ENCODE measurements around the gene TM7SF3.

The TM7SF3 gene

DNA sequence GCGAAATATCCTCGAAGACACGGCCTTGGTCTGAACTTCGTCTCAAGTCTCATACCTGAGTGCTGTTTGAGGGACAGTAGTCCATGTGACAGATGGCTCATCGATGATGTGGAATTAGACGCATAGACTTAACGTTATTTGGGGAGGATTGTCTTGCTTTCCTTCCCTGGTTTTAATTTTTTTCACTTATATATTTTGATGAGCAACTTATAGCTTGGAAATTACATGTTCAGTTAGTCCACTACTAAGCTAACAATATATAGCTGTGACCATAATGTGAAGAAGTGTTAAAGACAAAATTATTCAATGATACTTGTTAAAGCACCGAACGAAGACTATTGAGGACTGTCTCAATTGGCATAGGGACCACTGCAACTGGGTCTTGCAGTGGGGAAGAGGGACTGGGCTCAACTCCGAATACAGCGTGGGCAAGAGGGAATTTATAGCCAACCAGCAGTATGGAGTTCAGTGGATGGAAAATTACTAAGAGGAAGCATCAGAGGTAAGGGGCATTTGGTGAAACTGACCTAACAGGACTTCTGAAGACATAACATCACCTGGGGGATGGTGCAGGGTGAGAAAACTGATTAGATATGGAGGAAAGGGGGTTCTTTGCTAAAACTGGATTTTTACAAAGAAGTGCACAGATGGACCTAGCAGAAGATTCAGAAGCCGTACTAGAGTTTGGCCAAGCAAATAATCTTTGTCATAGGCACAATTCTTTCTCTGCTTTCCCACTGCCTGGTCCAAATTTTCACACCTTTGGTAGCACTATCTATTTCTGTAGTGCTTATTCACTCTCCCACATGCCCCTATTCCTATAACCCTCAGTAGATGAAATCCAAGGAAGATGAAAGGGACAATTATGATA lies 910 bp upstream of the TM7SF3 start:
- no peaks in the 10 kb centered on the region for H3K4me1 ChIP-seq (ENCODE audit: control insufficient read depth, insufficient read depth, low read length)
- no peak overlapping the region; the same call in 1 of the 2 replicates for H3K4me3 ChIP-seq (ENCODE audit: low read length)
- H3K27ac ChIP-seq (ENCODE audit: low read length): no peak overlapping the region
- DNase-seq (ENCODE audit: low read depth, low spot score): no peak
- H3K27me3 ChIP-seq (ENCODE audit: control insufficient read depth, insufficient read depth, low read length): no peaks in the 10 kb centered on the region
- no CpG with 5 or more reads among the region's 12 CpGs for WGBS (ENCODE audit: insufficient coverage, insufficient read length)
- H3K9me3 ChIP-seq (ENCODE audit: control insufficient read depth, insufficient read depth, low read length): no peaks in the 10 kb centered on the region
- no peaks in the 10 kb centered on the region for H3K36me3 ChIP-seq (ENCODE audit: control insufficient read depth, insufficient read depth, low read length)

DNA sequence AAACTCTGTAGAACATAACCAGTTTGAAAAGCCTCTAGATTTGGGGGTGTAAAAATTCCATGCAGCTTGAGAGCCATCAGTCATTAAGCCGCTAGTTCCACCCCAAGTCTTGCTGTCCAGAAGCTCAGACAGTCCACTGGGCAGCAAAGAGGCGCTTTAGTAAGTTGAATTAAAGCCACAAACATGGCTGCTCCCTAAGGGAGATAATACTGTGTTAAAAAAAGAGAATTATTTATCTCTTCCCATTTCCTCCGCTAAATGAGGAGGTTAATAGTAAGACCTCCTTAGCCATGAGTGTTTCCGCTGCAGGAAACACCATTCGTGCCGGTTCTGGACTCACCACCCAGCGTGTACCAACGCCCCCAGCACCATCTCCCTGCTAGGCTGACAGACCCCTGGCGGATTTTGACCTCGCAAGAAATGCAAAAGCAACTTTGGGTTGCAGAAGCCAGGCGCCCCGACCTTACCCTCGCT lies 536 bp downstream of the TM7SF3 start:
- WGBS (ENCODE audit: insufficient coverage, insufficient read length): no CpG with 5 or more reads among the region's 13 CpGs
- Histone ChIP-seq H3K4me1 (ENCODE audit: control insufficient read depth, insufficient read depth, low read length) (no peaks in the 10 kb centered on the region), H3K27me3 (ENCODE audit: control insufficient read depth, insufficient read depth, low read length) (no peaks in the 10 kb centered on the region), H3K9me3 (ENCODE audit: control insufficient read depth, insufficient read depth, low read length) (no peaks in the 10 kb centered on the region), H3K27ac (ENCODE audit: low read length) (no peak overlapping the region), H3K4me3 (ENCODE audit: low read length) (peak overlapping the region; percentile 82), H3K36me3 (ENCODE audit: control insufficient read depth, insufficient read depth, low read length) (no peaks in the 10 kb centered on the region)
- DNase-seq (ENCODE audit: low read depth, low spot score): no peak

DNA sequence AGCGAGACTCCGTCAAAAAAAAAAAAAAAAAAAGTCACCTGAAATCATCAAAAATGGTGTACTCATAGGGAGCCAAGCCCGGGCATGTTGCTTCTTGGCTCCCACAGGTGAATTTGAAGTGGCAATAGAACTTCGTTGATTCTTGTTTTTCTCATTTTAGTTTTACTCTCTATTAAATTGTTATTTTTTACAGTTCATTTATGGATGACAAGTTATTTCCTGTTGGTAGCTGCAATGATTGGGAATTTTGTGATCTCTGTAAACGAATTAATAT lies 1.3 kb downstream of the TM7SF3 start:
- WGBS (ENCODE audit: insufficient coverage, insufficient read length): no CpG with 5 or more reads among the region's 5 CpGs
- no peak overlapping the region for H3K27ac ChIP-seq (ENCODE audit: low read length)
- no peaks in the 10 kb centered on the region for H3K27me3 ChIP-seq (ENCODE audit: control insufficient read depth, insufficient read depth, low read length)
- no peaks in the 10 kb centered on the region for H3K36me3 ChIP-seq (ENCODE audit: control insufficient read depth, insufficient read depth, low read length)
- no peaks in the 10 kb centered on the region for H3K4me1 ChIP-seq (ENCODE audit: control insufficient read depth, insufficient read depth, low read length)
- H3K9me3 ChIP-seq (ENCODE audit: control insufficient read depth, insufficient read depth, low read length): no peaks in the 10 kb centered on the region
- no peak overlapping the region for H3K4me3 ChIP-seq (ENCODE audit: low read length)
- no peak for DNase-seq (ENCODE audit: low read depth, low spot score)

DNA sequence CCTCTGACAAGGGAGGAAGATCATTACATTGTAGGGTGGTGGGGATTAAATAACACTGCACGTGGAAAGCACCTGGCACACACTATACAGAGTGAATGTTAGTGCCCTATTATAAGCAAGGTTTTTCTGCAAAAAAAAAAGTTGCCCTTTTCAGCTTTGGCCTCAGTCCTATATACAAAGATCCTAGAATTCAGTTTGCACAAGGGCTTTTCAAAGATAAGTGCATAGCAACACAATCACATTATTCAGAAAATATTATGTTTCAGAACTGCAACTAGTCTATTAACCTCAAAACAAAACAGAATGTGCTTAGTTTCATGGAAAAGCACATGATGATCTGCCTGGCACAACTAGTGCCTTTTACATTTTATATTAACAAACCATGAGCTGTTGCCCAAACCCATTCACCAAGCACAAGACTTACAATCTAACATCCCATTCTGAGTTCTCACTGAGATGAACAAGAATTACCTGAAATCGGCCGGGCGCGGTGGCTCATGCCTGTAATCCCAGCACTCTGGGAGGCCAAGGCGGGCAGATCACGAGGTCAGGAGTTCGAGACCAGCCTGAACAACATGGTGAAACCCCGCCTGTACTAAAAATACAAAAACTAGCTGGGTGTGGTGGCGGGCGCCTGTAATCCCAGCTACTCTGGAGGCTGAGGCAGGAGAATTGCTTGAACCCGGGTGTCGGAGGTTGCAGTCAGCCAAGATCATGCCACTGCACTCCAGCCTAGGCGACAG lies 1.8 kb downstream of the TM7SF3 start:
- DNase-seq (ENCODE audit: low read depth, low spot score): no peak
- no CpG with 5 or more reads among the region's 14 CpGs for WGBS (ENCODE audit: insufficient coverage, insufficient read length)
- Histone ChIP-seq H3K4me3 (ENCODE audit: low read length) (no peak overlapping the region), H3K27ac (ENCODE audit: low read length) (no peak overlapping the region), H3K9me3 (ENCODE audit: control insufficient read depth, insufficient read depth, low read length) (no peaks in the 10 kb centered on the region), H3K4me1 (ENCODE audit: control insufficient read depth, insufficient read depth, low read length) (no peaks in the 10 kb centered on the region), H3K36me3 (ENCODE audit: control insufficient read depth, insufficient read depth, low read length) (no peaks in the 10 kb centered on the region), H3K27me3 (ENCODE audit: control insufficient read depth, insufficient read depth, low read length) (no peaks in the 10 kb centered on the region)

DNA sequence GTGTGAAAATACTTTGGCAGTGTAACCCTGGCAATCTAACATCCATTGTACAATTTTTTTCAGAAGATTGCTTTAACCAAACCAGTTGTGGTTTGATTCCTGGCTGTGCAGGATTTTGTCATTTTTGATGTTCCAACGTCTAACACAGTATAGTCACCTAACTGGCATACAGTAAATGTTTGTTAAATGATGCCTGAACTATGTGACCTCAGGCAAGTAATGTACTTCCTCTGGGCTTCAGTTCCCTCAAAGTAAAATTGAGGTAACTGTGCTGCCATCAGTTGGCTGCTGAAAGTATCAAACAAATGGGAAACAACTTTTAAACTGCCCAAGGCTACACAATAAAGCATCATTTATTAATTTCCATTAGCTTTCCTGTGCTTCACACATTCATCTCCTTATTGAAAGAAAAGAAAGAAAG lies 4.3 kb downstream of the TM7SF3 start:
- Histone ChIP-seq H3K4me3 (ENCODE audit: low read length) (no peak overlapping the region), H3K27ac (ENCODE audit: low read length) (no peak overlapping the region), H3K4me1 (ENCODE audit: control insufficient read depth, insufficient read depth, low read length) (no peaks in the 10 kb centered on the region), H3K36me3 (ENCODE audit: control insufficient read depth, insufficient read depth, low read length) (no peaks in the 10 kb centered on the region), H3K9me3 (ENCODE audit: control insufficient read depth, insufficient read depth, low read length) (no peaks in the 10 kb centered on the region), H3K27me3 (ENCODE audit: control insufficient read depth, insufficient read depth, low read length) (no peaks in the 10 kb centered on the region)
- DNase-seq (ENCODE audit: low read depth, low spot score): no peak
- WGBS (ENCODE audit: insufficient coverage, insufficient read length): no CpG with 5 or more reads among the region's 1 CpG

DNA sequence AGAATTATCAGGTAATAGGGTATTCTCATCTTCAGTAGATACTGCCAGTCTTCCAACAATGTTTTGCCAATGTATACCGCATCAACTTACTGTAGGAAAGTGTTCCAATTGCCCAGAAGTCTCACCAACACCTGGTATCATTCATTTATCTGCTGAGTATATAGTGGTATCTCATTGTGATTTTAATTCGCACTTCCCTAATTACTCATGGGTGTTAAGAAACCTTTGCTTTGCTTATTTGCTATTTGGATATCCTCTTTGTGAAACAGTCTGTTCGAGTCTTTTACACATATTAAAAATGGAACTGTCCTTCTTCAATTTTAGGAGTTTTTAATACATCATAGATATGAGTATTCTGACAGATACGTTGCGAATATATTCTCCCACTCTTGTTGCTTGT lies 6.1 kb downstream of the TM7SF3 start:
- H3K27ac ChIP-seq (ENCODE audit: low read length): no peak overlapping the region
- no peak overlapping the region for H3K4me3 ChIP-seq (ENCODE audit: low read length)
- H3K9me3 ChIP-seq (ENCODE audit: control insufficient read depth, insufficient read depth, low read length): no peaks in the 10 kb centered on the region
- no peaks in the 10 kb centered on the region for H3K27me3 ChIP-seq (ENCODE audit: control insufficient read depth, insufficient read depth, low read length)
- H3K36me3 ChIP-seq (ENCODE audit: control insufficient read depth, insufficient read depth, low read length): no peaks in the 10 kb centered on the region
- DNase-seq (ENCODE audit: low read depth, low spot score): no peak
- no CpG with 5 or more reads among the region's 5 CpGs for WGBS (ENCODE audit: insufficient coverage, insufficient read length)
- no peaks in the 10 kb centered on the region for H3K4me1 ChIP-seq (ENCODE audit: control insufficient read depth, insufficient read depth, low read length)

DNA sequence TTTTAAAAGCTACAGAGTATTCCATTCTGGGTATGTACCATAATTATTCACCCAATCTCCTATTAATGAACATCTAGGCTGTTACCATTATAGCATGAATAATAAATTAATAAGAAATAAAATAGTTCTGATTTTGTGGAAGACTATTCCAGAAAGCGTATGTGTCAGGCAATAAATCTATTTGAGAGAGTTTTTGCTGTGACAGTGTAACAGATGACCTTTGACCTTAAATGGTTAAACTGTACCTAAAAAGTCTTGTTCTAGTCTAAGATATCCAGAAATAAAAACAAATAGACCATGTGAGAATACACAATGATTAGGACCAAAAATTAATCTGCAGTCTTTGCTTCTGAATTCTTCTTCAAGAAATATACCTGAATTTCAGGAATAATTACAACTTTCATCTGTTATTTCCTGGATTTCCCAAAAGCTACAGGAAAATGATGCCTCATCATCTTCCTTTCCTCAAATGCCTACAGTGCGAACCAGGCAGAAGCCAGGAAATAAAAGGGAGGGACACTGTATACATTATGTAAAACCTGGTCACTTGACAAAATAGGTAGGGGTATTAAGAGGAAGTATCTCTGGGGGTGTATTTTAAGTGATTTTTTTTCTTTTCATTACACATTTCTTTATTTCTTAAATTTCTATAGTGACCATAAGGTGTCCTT lies 7.3 kb downstream of the TM7SF3 start:
- DNase-seq (ENCODE audit: low read depth, low spot score): no peak
- H3K9me3 ChIP-seq (ENCODE audit: control insufficient read depth, insufficient read depth, low read length): no peaks in the 10 kb centered on the region
- no peaks in the 10 kb centered on the region for H3K4me1 ChIP-seq (ENCODE audit: control insufficient read depth, insufficient read depth, low read length)
- no peak overlapping the region for H3K27ac ChIP-seq (ENCODE audit: low read length)
- no peak overlapping the region for H3K4me3 ChIP-seq (ENCODE audit: low read length)
- no CpG with 5 or more reads among the region's 2 CpGs for WGBS (ENCODE audit: insufficient coverage, insufficient read length)
- H3K27me3 ChIP-seq (ENCODE audit: control insufficient read depth, insufficient read depth, low read length): no peaks in the 10 kb centered on the region
- no peaks in the 10 kb centered on the region for H3K36me3 ChIP-seq (ENCODE audit: control insufficient read depth, insufficient read depth, low read length)

DNA sequence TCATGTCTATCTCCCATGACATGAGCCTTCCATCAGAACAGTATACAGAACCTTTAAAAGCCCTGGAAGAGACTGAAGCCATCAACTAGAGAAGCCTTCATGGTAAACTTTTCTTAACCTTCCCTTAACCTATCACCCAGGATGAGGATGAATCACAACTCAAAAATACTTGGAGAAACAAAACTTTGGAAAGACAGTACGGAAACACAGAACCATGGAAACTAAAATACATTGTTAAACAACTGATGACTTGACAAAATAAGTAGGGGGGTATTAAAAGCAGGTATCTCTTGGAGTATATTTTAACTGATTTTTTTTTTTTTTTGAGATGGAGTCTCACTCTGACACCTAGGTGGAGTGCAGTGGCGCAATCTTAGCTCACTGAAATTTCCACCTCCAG lies 8.7 kb downstream of the TM7SF3 start:
- Histone ChIP-seq H3K27ac (ENCODE audit: low read length) (no peak overlapping the region), H3K9me3 (ENCODE audit: control insufficient read depth, insufficient read depth, low read length) (no peaks in the 10 kb centered on the region), H3K27me3 (ENCODE audit: control insufficient read depth, insufficient read depth, low read length) (no peaks in the 10 kb centered on the region), H3K36me3 (ENCODE audit: control insufficient read depth, insufficient read depth, low read length) (no peaks in the 10 kb centered on the region), H3K4me1 (ENCODE audit: control insufficient read depth, insufficient read depth, low read length) (no peaks in the 10 kb centered on the region), H3K4me3 (ENCODE audit: low read length) (no peak overlapping the region)
- no peak for DNase-seq (ENCODE audit: low read depth, low spot score)
- no CpG with 5 or more reads among the region's 2 CpGs for WGBS (ENCODE audit: insufficient coverage, insufficient read length)

DNA sequence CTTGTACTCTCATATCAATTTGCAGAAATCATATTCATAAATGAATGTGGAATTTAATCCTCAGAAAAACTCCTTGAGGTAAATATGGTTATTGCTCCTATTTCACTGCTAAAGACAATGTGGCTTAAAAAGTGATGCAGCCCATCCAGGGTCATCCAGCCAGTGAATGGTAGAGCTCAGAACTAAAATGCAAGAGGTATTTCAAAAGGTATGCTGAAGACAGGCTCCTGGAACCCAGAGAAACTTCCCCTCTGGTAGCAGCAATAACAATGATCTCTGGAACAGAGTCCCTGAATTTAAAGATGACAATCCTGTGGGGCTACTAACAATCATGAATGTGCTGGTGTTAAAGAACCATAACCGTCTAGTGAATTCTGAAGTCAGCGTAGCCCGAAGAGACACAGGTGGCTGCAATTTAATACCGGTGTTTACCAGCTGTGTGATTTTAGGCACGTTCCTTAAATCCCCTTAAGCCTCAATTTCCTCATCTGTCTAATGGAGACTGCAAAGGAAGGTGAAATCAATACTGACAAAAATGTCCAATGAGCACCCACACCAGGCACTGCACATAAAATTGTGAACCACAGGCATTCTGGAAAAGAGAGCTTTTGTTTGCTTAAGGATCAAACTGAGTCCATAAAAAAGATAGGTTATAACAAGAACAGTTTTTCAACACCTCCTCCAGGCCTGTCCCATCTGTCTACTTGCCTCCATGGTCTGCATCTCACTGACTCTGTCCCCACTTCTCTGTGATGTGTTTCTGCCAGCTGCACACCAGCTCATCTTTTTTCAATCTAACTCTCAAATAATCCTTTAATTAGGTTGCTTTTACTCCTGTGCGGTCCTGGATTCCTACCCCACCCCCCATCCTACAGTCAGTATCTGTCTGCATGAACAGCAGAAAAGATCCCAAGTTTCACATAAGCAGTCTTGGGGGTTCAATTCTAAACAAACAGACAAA lies 10.5 kb downstream of the TM7SF3 start:
- WGBS (ENCODE audit: insufficient coverage, insufficient read length): no CpG with 5 or more reads among the region's 6 CpGs
- no peak overlapping the region for H3K27ac ChIP-seq (ENCODE audit: low read length)
- no peak for DNase-seq (ENCODE audit: low read depth, low spot score)

DNA sequence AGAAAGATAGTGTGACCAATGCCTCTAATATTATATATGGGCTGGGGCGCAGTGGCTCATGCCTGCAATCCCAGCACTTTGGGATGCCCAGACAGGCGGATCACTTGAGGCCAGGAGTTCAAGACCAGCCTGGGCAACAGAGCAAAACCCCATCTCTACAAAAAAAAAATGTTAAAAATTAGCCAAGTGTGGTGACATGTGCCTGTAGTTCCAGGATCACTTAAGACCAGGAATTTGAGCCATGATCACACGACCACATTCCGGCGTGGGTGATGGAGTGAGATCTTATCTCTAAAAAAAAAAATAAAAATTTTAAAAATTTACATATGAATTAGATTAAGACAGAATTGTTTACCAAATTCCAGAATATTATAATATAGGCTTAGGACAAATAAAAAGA lies 12.0 kb downstream of the TM7SF3 start:
- H3K36me3 ChIP-seq (ENCODE audit: control insufficient read depth, insufficient read depth, low read length): 0 out of 2 replicates have a peak, but pooled peaks cover 3% of the 10 kb centered on the region
- no peak overlapping the region for H3K4me3 ChIP-seq (ENCODE audit: low read length)
- WGBS (ENCODE audit: insufficient coverage, insufficient read length): no CpG with 5 or more reads among the region's 5 CpGs
- no peaks in the 10 kb centered on the region for H3K9me3 ChIP-seq (ENCODE audit: control insufficient read depth, insufficient read depth, low read length)
- no peaks in the 10 kb centered on the region for H3K4me1 ChIP-seq (ENCODE audit: control insufficient read depth, insufficient read depth, low read length)
- H3K27ac ChIP-seq (ENCODE audit: low read length): no peak overlapping the region
- H3K27me3 ChIP-seq (ENCODE audit: control insufficient read depth, insufficient read depth, low read length): no peaks in the 10 kb centered on the region
- no peak for DNase-seq (ENCODE audit: low read depth, low spot score)

More for the DNA sequence above, 10.5 kb downstream of the TM7SF3 start:
- H3K4me1 ChIP-seq (ENCODE audit: control insufficient read depth, insufficient read depth, low read length): no peaks in the 10 kb centered on the region
- no peak overlapping the region for H3K4me3 ChIP-seq (ENCODE audit: low read length)
- no peaks in the 10 kb centered on the region for H3K27me3 ChIP-seq (ENCODE audit: control insufficient read depth, insufficient read depth, low read length)
- 0 out of 2 replicates have a peak, but pooled peaks cover under 1% of the 10 kb centered on the region for H3K36me3 ChIP-seq (ENCODE audit: control insufficient read depth, insufficient read depth, low read length)
- no peaks in the 10 kb centered on the region for H3K9me3 ChIP-seq (ENCODE audit: control insufficient read depth, insufficient read depth, low read length)

All from iPS DF 6.9 (cell line).